Measurements from ENCODE around the gene MAP7D1.

DNA sequence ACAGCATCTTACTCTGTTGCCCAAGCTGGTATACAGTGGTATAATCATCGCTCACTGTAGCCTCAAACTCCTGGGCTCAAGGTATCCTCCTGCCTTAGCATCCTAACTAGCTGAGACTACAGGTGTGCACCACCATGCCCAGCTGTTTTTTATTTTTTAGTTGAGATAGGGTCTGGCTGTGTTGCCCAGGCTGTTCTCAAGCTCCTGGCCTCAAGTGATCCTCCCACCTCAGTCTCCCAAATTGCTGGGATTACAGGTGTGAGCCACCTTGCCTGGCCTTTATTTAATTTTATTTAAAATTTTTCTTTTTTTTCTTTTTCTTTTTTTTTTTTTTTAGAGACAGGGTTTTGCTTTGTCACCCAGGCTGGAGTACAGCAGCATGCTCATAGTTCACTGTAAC, 9.2 kb downstream of the MAP7D1 start:
- TF ChIP-seq CTCF (IDR thresholded peaks at IDR 0.05; ENCODE audit: low read depth, low read length) (no peak), EZH2phosphoT487 (IDR thresholded peaks at IDR 0.05; ENCODE audit: low read depth) (no peak)

All from OCI-LY3 (cell line).